NK-92 (cell line): ENCODE results near the gene SLC26A5.
"Not testable (repeated sequence)": the region's sequence is repeated elsewhere in the genome, so short reads cannot be mapped to it uniquely, and the experiment has no call there.

ENCODE experiments used
- DNase-seq: peaks from one replicate; lab custom pipeline; 2025; ENCODE audit not compliant: unreplicated experiment; lab: John Stamatoyannopoulos, UW

Gene SLC26A5, protein sequence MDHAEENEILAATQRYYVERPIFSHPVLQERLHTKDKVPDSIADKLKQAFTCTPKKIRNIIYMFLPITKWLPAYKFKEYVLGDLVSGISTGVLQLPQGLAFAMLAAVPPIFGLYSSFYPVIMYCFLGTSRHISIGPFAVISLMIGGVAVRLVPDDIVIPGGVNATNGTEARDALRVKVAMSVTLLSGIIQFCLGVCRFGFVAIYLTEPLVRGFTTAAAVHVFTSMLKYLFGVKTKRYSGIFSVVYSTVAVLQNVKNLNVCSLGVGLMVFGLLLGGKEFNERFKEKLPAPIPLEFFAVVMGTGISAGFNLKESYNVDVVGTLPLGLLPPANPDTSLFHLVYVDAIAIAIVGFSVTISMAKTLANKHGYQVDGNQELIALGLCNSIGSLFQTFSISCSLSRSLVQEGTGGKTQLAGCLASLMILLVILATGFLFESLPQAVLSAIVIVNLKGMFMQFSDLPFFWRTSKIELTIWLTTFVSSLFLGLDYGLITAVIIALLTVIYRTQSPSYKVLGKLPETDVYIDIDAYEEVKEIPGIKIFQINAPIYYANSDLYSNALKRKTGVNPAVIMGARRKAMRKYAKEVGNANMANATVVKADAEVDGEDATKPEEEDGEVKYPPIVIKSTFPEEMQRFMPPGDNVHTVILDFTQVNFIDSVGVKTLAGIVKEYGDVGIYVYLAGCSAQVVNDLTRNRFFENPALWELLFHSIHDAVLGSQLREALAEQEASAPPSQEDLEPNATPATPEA

DNA sequence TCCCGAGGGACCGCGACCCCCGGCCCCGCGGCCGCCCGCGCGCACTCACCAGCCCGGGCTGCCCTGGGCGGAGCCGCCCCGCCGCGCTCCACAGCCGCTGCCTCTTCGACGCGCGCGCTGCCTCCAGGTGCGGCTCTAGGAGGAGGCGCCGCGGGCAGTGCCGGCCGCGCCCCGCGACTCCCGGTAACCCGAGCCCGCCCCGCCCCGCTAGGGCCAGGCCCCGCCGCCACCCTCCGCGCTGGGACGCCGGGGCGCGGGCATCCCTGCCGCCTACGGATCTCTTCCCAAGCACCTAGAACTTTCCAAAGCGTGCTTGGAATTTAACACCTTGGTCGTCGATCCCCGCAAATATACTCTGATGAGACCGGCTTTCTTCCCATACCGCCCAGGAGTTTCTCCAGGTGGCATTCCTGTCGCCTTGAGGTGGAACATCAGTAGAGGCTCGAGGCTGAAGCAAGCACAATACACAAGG, at the start of gene SLC26A5:
Gene SLC26A5 (minus strand): TSS at position 159 of the 472 bp plus-strand sequence. CDS start 24,693 bp downstream, outside the sequence.
- no peak for DNase-seq

DNA sequence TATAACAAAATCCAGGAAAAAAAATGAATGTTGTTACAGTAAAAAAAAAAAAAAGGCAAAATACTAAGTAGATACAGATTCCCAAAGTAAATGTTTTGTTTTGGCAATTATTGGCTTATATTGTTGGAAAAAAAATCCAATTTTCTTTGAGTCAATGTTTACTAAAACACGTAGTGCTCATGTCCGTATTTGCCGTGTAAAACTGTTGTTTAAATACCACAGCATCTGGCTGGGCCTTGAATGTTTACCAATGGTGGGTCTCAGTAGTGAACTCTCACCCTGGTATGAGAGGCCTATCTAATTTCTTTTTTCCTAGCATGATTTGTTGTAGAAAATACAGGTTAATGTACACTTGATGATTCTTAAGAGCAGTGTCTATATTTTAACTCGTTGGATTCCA, 41.4 kb upstream of the SLC26A5 start:
- DNase-seq = no peak

DNA sequence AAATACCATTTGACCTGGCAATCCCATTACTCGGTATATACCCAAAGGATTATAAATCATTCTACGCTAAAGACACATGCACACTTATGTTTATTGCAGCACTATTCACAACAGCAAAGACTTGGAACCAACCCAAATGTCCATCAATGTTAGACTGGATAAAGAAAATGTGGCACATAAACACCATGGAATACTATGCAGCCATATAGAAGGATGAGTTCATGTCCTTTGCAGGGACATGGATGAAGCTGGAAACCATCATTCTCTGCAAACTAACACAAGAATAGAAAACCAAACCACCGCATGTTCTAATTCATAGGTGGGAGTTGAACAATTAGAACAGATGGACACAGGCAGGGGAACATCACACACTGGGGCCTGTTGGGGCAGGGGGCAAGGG, 40.9 kb upstream of the SLC26A5 start:
- DNase-seq = not testable (repeated sequence)

DNA sequence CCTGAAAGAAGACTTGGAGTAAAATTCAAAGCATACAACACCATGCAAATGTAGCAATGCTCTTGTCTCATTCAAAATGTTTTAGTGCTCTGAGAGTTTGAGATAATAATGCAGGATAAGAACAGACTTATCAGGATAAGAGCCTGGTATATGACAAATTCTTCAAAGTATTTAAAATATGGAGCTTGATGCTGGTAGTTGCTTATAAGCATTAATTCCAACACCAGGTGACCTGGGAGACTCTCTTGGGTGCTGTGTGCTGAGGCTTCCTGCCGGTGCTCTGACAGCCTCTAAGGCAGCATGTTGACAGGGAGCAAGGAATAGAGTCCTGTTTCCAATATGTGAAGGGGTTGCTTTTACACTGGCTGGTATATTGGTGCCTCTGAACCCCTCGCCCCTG, 34.8 kb upstream of the SLC26A5 start:
- no peak for DNase-seq

DNA sequence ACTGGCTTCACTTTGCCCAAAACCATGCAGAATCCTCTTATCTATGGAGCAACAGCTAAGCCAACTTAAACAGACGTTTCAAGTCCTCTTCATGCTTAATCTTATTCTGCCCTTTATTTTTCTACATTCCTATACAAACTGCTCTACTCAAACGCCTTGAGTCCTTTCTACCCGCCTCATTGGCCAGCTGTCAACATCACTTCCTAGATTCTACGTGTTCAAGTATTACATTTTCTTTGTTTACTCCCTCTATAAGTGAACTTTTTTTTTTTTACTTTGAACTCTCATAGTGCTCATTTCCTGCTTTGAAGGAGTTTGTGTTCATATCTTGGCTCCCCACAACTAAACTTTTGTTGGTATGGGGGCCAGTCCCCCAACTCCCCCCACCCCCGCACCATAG, 28.9 kb upstream of the SLC26A5 start:
- no peak for DNase-seq

DNA sequence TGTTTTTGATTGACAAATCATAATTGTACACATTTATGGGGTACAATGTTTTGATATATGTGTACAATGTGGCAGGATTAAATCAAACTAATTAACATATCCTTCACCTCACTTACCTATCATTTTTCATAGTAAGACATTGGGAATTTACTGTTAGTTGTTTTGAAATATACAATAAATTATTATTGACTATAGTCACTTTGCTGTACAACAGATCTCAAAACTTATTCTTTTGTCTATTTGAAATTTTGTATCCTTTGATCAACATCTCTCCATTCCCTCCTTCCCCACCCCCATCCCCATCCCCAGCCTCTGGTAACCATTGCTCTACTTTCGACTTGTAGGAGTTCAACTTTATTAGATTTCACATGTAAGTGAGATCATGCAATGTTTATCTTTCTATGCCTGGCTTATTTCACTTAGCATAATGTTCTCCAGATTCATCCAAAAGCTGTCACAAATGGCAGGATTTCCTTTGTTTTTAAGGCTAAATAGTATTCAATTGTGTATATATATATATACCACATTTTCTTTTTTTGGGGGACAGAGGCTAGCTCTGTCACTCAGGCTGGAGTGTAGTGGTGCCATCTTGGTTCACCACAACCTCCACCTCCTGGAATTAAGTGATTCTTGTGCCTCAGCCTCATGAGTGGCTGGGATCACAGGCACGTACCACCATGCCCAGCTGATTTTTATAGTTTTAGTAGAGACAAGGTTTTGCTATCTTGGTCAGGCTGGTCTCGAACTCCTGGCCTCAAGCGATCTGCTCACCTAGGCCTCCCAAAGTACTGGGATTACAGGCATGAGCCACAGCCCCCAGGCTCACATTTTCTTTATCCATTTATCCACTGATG, 23.3 kb upstream of the SLC26A5 start:
- no peak for DNase-seq

DNA sequence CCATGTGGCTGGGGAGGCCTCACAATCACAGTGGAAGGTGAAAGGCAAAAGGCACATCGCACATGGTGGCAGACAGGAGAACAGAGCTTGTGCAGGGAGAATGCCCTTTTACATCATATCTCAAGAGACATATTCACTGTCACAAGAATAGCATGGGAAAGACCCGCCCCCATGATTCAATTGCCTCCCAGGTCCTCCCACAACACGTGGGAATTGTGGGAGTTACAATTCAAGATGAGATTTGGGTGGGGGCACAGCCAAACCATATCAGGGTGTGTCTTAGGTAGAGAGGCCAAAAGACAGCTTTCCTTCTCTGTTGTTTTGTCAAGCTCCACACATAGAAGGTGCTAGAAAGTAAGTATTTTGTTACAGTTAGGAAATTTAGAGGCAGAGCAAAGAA, 20.8 kb upstream of the SLC26A5 start:
- no peak for DNase-seq

DNA sequence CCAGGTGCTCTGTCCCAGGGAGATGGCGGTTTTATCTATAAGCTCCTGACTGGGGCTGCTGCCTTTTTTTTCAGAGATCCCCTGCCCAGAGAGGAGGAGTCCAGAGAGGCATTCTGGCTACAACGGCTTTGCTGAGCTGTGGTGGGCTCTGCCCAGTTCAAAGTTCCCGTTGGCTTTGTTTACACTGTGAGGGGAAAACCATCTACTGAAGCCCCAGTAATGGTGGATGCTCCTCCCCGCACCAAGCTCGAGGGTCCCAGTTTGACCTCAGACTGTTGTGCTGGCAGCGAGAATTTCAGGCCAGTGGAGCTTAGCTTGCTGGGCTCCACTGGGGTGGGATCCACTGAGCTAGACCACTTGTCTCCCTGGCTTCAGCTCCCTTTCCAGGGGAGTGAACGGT, 16.4 kb upstream of the SLC26A5 start:
- no peak for DNase-seq

DNA sequence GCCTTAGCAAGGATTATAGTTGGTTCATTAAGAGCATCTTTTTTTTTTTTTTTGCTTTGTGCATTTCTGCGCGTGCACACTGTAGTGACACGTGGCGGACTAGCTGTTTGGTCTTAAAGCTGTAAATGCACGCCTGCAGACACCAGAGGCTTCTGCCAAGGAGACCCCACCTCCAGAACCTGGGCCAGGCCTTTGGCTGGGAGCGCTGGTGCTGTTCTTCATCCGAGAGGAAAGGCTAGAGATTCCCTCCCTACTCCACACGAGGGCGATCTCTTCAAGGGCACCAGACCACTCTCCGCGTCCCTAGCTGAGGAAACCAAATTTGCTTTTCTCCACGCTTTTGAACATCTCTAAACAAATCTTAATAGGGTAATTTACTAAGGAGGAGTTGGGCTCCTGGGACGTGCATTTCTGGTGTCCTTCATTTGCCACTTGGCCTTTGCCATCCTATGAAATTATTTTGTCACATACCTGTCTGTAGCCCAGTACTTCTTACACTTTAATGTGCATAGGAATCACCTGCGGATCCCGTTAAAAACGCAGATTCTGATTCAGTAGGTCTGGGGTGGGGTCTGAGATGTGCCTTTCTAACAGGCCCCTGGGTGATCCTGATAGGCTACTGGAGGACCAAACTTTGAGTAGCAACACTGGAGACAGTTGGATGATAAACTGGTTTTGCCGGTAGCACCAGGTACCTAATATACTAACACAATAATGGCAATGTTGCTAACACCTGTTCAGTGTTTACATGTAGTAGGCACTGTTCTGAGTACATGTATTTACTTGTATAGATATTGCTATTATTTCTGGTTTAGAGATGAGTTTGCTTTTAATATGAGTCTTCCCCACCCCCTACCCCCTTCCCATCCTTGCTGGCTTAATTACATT, 1.3 kb upstream of the SLC26A5 start:
- DNase-seq = no peak

DNA sequence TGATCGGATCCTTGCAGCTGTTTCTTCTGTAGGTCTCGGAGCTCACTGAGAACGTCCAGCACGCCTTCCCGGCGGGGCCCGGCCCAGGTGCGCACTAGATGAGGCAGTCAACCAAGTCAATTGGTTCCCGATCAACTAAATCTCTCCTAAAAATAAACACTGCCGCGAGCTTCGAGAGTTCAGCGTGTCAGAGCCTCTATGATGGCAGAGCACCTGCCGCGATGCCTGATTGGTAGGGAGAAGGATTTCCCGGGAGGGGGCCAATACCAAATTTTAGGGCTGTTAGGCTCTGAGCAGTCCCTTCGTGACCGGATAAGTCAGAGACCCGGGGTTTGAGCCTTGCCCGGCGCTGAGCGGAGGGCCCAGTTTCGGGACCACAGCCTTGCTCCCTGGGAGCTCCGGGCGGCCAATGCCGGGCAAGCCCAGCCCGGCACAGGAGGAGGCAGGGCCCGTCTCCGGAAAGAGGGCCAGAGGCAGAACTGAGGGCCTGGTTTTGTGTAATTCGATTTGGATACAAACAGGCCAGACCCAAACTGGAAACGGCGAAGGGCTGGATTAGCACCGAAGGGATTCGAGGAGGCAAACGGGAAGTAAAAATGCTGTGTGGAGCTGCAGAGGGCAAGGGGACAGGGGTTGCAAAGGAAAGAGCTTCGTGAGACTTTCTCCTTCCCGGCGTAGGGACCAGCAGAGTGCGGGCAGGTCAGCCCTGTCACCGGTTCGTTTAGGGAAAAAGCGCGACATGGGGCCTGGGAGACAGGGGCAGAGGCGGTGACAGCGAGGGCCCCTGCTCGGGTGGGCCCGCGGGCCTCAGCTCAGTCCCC, 569 bp downstream of the SLC26A5 start:
- DNase-seq = no peak

DNA sequence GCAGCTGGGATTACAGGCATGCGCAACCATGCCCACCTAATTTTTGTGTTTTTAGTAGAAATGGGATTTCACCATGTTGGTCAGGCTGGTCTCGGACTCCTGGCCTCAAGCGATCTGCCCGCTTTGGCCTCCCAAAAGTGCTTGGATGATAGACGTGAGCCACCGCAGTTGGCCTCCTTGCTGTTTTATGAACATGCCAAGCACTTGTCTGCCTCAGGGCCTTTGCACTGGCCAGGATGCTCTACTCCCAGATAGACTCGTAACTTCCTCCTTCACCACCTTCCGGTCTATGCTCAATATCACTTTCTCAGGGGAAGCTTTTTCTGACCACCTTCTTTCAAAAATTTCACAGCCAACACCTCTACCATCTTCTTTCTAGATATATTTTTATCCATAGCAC, 6.3 kb downstream of the SLC26A5 start:
- no peak for DNase-seq

DNA sequence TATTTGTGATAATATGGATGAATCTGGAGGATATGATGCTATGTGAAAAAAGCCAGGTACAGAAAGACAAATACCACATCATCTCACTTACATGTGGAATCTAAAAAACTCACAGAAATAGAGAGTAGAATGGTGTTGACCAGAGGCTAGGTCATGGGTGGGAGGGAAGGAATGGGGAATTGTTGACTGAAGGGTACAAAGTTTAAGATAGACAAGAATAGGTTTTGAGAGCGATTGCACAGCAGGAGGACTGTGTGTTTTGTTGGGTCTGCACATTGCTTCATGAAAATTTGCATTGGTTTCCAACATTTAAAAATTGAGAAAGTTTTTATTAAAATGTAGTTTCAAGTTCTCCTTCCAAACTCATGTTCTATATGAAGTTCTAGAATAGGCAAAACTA, 8.4 kb downstream of the SLC26A5 start:
- no peak for DNase-seq

DNA sequence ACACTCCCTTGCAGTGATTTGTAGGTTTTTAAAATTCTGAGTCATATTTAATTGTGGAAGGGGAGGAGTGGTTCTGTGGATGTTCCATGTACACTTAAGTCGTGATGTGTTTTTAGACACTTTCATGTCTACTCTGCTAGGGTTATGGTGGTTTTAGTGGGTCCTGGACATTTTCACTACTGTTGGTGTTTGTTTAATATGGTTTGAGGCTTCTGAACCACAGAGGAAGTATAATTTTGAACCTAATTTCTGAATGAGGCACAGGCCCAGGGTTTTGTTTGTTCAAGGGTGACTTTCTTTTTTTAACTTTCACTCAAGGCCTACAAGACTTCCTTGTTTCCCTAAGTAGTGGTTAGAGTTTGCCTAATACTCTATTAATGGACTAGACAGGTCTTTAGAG, 13.3 kb downstream of the SLC26A5 start:
- no peak for DNase-seq

DNA sequence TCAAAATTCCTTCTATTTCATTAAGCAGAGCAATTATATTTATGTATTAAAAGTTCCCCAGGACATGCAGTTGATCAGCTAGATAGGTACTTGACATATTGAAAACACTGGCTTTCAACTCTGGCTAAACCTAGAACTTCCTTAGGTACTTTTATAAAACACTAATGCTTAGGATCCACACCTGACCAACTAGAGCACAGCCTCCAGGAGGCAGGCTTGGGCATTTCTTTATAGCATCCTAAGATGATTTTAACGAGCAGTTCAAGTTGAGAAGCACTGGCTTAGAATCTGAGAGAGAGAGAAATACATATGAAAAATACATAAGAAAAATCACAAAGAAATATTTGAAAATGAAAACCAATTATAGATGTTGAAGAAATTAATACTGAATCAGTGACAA, 20.8 kb downstream of the SLC26A5 start:
- DNase-seq = no peak

DNA sequence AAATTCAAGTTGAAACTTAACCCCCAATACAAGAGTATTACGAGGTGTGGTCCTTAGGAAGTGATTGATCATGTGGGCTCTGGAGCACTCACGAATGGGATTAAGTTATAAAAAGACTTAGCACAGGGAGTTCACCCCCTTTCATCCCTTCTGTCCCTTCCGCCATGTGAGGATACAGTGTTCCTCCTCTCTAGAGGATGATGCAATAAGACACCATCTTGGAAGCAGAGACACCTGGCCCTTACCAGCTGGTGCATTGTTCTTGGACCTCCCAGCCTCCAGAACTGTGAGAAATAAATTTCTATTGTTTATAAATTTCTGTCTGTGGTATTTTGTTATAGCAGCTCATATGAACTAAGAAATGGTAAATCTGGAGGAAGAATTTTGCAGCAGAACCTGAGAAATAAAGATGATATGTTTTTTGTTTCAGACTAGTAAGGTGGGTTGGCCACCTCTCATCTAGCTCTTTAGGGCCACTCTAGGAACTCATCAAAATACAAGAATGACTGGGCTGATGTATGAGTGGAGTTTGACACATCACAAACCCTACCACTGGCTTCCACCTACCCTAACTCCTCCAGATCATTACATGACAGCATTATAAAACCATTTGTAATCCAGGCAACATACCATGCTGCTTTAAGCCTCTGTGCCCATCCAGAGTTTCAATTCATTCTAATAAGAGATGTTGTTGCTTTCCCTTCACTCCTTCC, 22.4 kb downstream of the SLC26A5 start:
- DNase-seq = no peak

DNA sequence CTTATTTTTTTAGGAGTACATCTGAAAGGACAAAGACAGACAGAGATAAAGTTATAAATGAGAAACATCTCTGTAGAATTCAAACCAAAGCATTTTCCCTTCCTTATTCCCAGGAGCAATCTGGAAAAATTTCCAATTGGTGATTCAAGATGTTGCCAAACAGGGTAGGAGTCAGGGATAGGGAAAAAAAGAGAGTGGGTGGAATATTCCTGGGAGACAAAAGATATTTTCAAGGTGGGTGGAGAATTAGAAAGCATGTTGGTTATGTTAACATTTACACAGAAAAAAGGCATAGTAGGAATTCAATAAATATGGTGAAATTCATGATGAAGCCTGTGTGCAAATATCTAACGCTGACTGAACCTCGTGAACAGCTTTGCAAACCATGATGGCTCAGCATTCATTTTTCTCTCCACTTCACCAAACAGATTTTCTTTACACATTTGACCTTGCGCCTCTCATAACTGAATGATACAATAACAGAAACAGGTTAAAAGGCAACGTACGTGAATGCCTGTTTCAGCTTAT, 25.1 kb downstream of the SLC26A5 start:
- DNase-seq = no peak

DNA sequence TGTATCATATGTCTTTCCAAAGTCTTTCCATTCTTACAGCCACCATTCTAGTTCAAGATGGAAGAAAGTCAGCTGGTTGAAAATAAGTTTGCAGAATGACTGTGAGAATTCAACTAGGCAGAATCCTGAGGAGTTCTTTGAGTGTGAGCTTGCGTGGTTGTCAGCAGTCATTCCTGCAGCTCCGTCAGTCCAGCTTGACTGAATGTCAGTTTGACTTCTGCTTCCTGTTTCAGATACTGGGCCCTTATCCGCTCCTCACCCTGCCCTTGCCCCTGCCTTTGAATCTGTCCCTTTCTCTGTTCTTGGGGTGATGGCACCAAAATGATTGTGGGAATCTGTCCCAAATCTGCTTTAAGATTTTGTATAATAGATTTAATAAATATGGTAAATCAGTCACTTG, 27.8 kb downstream of the SLC26A5 start:
- DNase-seq = no peak

DNA sequence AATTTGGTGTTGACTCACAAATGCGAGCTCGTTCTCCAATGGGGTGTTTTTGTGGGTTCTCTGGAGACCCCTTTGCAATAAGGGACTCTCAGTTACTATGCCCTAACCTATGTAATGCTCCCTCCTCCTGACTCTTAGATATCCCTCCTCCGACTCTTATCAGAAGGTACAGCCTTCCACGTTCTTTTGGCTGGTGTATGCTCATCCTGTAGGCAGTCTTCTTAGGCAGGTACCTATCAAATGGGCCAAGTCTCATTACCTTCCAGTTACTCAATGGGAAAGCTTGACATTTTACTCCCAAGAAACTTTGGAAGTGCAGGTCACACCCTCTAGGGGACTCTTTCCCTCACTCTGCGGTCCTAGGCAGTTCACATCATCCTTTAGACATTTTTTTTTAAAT, 32.6 kb downstream of the SLC26A5 start:
- DNase-seq = no peak

DNA sequence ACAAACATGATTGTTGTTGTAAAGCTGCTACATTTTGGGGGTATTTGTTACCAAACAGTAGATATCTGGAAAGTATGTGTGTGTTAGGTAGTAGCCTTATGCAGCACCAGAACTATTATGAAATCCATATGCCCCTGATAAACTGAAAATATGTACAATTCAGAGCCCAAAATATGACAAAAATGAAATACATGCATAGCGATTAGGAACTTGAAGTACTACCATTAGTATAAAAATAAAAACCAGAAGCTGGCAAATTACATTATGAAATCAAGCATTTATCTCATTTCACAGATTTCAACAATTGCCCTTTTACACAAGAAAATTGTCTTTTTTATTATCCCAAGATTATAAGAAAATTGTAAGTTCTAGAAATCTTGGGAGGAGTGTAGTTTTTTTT, 33.9 kb downstream of the SLC26A5 start:
- DNase-seq = no peak
